ENCODE data around the gene AP1M1.

The AP1M1 gene

DNA sequence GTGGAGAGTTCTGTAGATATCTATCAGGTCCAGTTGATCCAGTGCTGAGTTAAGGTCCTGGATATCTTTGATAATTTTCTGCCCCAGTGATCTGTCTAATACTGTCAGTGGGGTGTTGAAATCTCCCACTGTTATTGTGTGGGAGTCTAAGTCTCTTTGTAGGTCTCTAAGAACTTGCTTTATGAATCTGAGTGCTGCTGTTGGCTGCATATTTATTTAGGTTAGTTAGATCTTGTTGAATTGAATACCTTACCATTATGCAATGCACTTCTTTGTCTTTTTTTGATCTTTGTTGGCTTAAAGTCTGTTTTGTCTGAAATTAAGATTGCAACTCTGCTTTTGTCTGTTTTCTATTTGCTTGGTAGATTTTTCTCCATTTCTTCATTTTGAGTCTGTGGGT, 15.4 kb downstream of the AP1M1 start:
- TF ChIP-seq, protein P1, sequence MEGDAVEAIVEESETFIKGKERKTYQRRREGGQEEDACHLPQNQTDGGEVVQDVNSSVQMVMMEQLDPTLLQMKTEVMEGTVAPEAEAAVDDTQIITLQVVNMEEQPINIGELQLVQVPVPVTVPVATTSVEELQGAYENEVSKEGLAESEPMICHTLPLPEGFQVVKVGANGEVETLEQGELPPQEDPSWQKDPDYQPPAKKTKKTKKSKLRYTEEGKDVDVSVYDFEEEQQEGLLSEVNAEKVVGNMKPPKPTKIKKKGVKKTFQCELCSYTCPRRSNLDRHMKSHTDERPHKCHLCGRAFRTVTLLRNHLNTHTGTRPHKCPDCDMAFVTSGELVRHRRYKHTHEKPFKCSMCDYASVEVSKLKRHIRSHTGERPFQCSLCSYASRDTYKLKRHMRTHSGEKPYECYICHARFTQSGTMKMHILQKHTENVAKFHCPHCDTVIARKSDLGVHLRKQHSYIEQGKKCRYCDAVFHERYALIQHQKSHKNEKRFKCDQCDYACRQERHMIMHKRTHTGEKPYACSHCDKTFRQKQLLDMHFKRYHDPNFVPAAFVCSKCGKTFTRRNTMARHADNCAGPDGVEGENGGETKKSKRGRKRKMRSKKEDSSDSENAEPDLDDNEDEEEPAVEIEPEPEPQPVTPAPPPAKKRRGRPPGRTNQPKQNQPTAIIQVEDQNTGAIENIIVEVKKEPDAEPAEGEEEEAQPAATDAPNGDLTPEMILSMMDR (conservative IDR thresholded peaks at IDR 0.05; ENCODE audit: control insufficient read depth, insufficient read depth, low read depth, low read length), result no peak
- no peak overlapping the region for H3K4me3 ChIP-seq (ENCODE audit: control insufficient read depth, low read depth, low read length)
- DNase-seq (ENCODE audit: low read depth), result no peak

DNA sequence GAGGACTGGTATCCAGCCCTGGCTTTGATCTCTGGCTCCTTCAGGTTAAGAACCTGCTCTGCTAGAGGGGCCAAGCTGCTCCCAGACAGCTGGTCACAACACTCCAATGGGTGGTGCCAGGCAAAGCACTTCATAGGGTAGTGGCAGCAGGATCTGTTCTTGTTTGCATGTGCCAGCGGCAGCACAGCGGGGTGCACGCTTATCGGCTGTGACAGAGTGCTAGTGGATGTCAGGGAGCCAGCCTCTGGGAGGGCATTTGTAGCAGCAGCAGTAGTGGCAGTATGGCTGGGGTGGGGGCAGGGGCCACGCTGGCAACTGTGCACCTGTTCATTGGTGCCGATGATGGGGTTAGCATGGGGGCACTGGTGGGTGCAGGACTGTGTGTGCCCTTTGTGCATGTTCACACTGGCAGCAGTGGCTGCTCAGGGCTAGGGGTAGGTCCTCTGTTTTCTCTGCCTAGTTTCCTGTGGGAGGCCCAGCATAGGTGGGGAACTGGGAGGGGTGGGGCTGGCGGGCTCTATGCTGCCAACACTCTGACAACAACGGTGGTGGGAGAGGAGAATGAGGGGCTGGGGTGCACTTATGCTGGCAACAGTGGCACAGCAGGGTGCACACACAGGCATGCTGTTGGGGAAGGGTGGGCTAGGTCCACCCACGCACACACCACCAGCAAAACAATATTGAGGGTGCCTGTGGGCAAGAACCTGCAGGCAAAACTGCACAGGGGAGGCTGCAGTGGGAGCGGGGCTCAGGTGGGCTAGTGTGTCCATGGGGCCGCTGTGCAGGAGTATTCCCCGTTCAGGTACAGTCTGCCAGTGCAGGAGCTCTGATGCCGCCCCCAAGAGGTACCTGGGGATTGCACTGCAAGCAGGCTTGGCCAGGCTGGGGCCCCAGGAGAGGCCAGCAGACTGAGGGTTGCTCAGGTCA, 19.3 kb downstream of the AP1M1 start:
- DNase-seq (ENCODE audit: low read depth), result no peak
- TF ChIP-seq, protein P1 (conservative IDR thresholded peaks at IDR 0.05; ENCODE audit: control insufficient read depth, insufficient read depth, low read depth, low read length), result no peak
- no peak overlapping the region for H3K4me3 ChIP-seq (ENCODE audit: control insufficient read depth, low read depth, low read length)

DNA sequence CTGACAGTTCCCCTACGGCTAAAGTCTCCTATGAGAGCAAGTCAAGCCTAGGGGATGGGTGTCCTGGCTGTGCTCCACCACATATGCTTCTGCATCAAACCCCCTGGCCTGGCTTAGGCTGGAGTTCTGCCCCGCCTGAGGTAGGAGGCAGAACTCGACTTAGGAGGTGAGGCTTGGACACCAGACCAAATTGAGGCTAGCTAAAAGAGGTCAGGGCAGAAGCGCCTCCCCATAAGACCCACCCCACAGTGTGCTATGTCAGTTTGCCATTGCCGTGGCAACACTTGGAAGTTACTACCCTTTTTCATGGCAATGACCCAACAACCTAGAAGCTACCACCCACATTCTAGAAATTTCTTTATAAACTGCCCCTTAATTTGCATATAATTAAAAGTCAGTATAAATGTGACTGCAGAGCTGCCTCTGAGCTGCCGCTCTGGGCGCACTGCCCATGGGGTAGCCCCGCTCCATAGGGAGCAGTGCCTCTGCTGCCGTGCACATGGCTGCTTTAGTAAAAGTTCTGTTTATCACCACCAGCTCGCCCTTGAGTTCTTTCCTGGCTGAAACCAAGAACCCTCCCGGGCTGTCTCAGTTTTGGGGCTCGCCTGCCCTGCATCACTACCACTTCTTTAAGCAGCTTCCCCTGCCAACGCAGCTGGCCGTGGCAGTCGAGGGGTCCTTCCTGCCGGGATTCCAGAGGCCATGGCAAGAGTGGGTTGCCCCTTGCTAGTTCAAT, 20.2 kb downstream of the AP1M1 start:
- TF ChIP-seq, protein P1 (conservative IDR thresholded peaks at IDR 0.05; ENCODE audit: control insufficient read depth, insufficient read depth, low read depth, low read length), result no peak
- DNase-seq (ENCODE audit: low read depth), result no peak
- H3K4me3 ChIP-seq (ENCODE audit: control insufficient read depth, low read depth, low read length), result no peak overlapping the region

DNA sequence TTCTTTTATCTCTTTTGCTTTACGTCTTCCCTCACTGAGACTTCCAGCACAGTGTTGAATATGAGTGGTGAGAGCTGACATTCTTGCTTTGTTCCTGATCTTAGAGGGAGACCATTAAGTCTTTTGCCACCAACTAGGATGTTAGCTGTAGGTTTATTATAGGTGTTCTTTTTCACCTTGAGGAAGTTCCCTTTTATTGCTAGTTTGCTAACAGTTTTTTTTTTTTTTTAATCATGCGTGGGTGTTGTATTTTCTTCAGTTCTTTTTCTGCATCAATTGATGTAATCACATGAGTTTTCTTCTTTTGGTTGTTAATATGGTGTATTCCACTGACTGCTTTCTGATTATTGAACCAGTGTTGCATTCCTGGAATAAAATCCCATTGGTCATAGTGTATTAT, 21.1 kb downstream of the AP1M1 start:
- DNase-seq (ENCODE audit: low read depth), result no peak
- no peak overlapping the region for H3K4me3 ChIP-seq (ENCODE audit: control insufficient read depth, low read depth, low read length)
- TF ChIP-seq, protein P1 (conservative IDR thresholded peaks at IDR 0.05; ENCODE audit: control insufficient read depth, insufficient read depth, low read depth, low read length), result no peak

DNA sequence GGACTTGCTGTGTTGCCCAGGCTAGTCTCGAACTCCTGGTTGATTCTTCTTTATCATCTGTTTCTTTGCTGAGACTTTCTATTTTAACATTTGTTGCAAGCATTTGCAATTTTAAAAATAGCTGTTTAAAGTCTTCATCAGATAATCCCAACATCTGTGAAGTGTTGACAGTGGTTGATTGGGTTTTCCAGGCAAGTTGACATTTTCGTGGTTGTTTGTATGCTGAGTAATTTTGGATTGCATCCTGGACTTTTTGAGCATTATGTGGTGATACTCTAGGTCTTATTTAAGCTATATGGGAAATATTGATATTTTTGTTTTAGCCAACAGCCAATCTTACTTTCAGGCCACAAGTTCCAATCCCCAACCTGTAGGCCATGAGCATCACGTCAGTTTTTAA, 25.1 kb downstream of the AP1M1 start:
- DNase-seq (ENCODE audit: low read depth), result peak; percentile 44
- no peak overlapping the region for H3K4me3 ChIP-seq (ENCODE audit: control insufficient read depth, low read depth, low read length)
- TF ChIP-seq, protein P1 (conservative IDR thresholded peaks at IDR 0.05; ENCODE audit: control insufficient read depth, insufficient read depth, low read depth, low read length), result no peak

DNA sequence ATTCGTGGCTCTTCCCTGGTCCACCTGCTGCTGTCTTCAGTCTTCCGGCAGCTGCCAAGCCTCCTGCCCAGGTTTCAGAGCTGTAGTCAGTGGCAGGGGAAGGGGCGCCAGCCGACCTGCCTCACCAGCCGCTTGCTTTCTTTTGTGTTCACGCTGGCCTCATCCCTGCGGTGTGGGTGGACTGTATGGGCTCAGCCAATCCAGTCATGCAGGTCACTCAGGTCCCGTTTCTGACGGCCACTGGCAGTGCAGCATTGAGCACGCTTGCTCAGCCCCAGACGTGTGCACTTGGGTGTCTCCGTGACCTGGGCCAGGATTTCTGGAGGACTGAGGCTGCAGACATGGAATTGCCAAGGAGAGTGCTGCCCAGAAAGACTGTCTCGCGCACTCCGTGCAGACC, 26.0 kb downstream of the AP1M1 start:
- TF ChIP-seq, protein P1 (conservative IDR thresholded peaks at IDR 0.05; ENCODE audit: control insufficient read depth, insufficient read depth, low read depth, low read length), result no peak
- no peak for DNase-seq (ENCODE audit: low read depth)

More for the DNA sequence above, 26.0 kb downstream of the AP1M1 start:
- H3K4me3 ChIP-seq (ENCODE audit: control insufficient read depth, low read depth, low read length), result no peak overlapping the region

Data from fibroblast of mammary gland (primary cell).